ENCODE data around the gene UBE3B.
"Not testable (repeated sequence)": the region's sequence is repeated elsewhere in the genome, so short reads cannot be mapped to it uniquely, and the experiment has no call there.

UBE3B gene

DNA sequence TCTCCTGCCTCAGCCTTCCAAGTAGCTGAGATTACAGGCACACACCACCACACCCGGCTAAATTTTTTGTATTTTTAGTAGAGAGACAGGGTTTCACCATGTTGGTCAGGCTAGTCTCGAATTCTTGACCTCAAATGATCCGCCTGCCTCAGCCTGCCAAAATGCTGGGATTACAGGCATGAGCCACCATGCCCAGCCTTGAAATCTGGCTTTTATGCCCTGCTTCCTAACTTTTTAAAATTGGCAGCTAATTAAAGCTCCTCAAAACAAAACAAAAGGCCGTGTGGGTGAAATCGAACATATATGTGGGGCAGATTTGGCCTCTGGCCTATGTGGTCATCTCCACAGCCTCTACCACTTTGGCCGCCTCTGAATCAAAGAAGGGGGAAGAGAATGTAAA lies 38.3 kb upstream of the UBE3B start:
- Histone ChIP-seq H3K4me3 (ENCODE audit: extremely low read depth, insufficient read depth, low read length, poor library complexity, severe bottlenecking) (no peak overlapping the region), H3K27ac (ENCODE audit: low read depth, low read length, severe bottlenecking) (no peak overlapping the region), H3K4me1 (ENCODE audit: control insufficient read depth, insufficient read depth, low read length, poor library complexity, severe bottlenecking) (peaks cover 11% of the 10 kb centered on the region), H3K36me3 (ENCODE audit: control insufficient read depth, insufficient read depth, low read length) (peaks cover 14% of the 10 kb centered on the region), H3K9me3 (ENCODE audit: control insufficient read depth, low read length) (no peaks in the 10 kb centered on the region)
- WGBS, 2 experiments (ENCODE audit: insufficient coverage in 2 of 2), result 79 to 100% methylated on average over 2 to 4 of the region's 6 CpGs

DNA sequence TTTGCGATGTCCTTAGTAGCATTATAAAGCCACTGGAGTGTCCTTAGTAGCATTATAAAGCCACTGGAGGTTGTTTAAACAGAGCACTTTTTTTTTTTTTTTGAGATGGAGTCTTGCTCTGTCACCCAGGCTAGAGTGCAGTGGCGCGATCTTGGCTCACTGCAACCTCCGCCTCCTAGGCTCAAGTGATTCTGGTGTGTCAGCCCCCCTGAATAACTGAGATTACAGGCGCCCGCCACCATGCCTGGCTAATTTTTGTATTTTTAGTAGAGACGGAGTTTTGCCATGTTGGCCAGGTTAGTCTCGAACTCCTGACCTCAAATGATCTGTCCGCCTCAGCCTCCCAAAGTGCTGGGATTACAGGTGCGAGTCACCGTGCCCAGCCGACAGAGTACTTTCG lies 37.5 kb upstream of the UBE3B start:
- peaks cover 22% of the 10 kb centered on the region for H3K36me3 ChIP-seq (ENCODE audit: control insufficient read depth, insufficient read depth, low read length)
- H3K9me3 ChIP-seq (ENCODE audit: control insufficient read depth, low read length); H3K27ac ChIP-seq (ENCODE audit: low read depth, low read length, severe bottlenecking); H3K4me3 ChIP-seq (ENCODE audit: extremely low read depth, insufficient read depth, low read length, poor library complexity, severe bottlenecking): not testable (repeated sequence)
- peaks cover 11% of the 10 kb centered on the region for H3K4me1 ChIP-seq (ENCODE audit: control insufficient read depth, insufficient read depth, low read length, poor library complexity, severe bottlenecking)
- 86 to 95% methylated on average over 12 to 13 of the region's 13 CpGs for WGBS, 2 experiments (ENCODE audit: insufficient coverage in 2 of 2)

DNA sequence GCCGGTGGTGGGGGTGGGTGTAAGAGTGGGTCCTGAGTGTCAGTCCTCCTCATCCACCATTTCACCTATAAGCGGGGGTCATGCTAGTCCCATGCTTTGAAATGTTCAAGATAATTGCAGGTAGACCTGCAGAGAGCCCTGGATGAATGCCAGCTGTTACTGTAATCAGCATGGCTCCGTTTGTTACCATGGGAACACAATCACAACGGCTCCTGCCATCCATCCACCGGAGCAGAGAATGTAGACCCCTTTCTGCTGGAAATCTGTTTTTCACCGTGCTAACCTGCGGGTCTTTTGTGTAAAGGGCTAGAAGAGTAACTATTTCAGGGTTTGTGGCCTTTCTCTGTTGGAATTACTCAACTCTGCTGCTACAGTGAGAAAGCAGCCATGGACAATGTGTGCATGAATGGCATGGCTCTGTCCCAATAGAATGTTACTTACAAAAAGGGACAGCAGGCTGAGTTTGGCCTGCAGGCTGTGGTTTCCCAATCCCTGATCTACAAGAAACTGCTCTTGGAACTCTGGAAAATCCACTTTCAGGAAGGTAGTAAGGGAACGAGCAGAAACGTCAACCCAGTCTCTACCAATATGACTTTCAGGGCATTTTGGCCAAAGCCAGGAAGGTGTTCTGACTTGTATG lies 36.5 kb upstream of the UBE3B start:
- Histone ChIP-seq H3K27ac (ENCODE audit: low read depth, low read length, severe bottlenecking) (peak overlapping the region; percentile 71), H3K4me1 (ENCODE audit: control insufficient read depth, insufficient read depth, low read length, poor library complexity, severe bottlenecking) (peaks cover 6% of the 10 kb centered on the region), H3K4me3 (ENCODE audit: extremely low read depth, insufficient read depth, low read length, poor library complexity, severe bottlenecking) (no peak overlapping the region), H3K9me3 (ENCODE audit: control insufficient read depth, low read length) (no peaks in the 10 kb centered on the region), H3K36me3 (ENCODE audit: control insufficient read depth, insufficient read depth, low read length) (peaks cover 32% of the 10 kb centered on the region)
- WGBS, 2 experiments (ENCODE audit: insufficient coverage in 2 of 2), result 82% methylated on average over 7 of the region's 9 CpGs

DNA sequence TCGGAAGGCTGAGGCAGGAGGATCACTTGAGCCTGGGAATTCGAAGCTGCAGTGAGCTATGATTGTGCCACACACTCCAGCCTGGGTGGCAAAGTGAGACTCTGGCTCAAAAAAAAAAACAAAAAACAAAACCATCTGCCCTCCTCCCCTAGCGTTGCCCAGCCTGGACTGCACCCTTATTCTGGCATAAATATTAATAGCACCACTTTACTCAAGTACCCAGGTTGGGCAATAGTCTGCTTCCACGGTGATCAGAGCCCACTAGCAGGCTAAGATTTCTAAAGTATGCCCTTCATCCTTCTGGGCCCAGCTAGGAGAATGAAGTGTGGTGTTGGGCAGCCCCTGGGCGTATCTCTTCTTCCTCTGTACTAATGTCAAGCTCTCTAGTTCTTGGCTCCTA lies 33.6 kb upstream of the UBE3B start:
- no peaks in the 10 kb centered on the region for H3K4me1 ChIP-seq (ENCODE audit: control insufficient read depth, insufficient read depth, low read length, poor library complexity, severe bottlenecking)
- H3K9me3 ChIP-seq (ENCODE audit: control insufficient read depth, low read length), result no peaks in the 10 kb centered on the region
- 90 to 94% methylated on average over 3 of the region's 5 CpGs for WGBS, 2 experiments (ENCODE audit: insufficient coverage in 2 of 2)
- H3K36me3 ChIP-seq (ENCODE audit: control insufficient read depth, insufficient read depth, low read length), result peaks cover 59% of the 10 kb centered on the region
- no peak overlapping the region for H3K27ac ChIP-seq (ENCODE audit: low read depth, low read length, severe bottlenecking)
- H3K4me3 ChIP-seq (ENCODE audit: extremely low read depth, insufficient read depth, low read length, poor library complexity, severe bottlenecking), result no peak overlapping the region

DNA sequence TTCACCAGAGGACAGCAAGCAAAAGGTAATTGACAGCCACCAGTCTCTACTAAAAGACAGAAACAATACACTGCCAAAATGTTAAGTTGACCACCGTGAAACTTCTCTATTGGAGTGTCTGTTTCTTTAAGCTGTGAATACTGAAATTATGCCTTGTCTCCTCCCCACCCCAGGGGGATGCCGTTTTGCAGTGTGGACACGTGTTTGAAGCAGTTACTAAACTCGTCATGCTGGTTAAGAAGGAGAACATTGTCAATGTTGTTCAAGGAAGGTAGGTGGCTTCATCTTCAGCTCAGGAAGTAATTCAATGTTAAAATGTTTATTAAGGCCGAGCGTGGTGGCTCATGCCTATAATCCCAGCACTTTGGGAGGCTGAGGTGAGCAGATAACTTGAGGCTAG lies 33.2 kb upstream of the UBE3B start:
- no peaks in the 10 kb centered on the region for H3K4me1 ChIP-seq (ENCODE audit: control insufficient read depth, insufficient read depth, low read length, poor library complexity, severe bottlenecking)
- no peaks in the 10 kb centered on the region for H3K9me3 ChIP-seq (ENCODE audit: control insufficient read depth, low read length)
- no peak overlapping the region for H3K4me3 ChIP-seq (ENCODE audit: extremely low read depth, insufficient read depth, low read length, poor library complexity, severe bottlenecking)
- peaks cover 64% of the 10 kb centered on the region for H3K36me3 ChIP-seq (ENCODE audit: control insufficient read depth, insufficient read depth, low read length)
- WGBS, 2 experiments (ENCODE audit: insufficient coverage in 2 of 2), result 100% methylated on average over 2 to 4 of the region's 6 CpGs
- H3K27ac ChIP-seq (ENCODE audit: low read depth, low read length, severe bottlenecking), result no peak overlapping the region

DNA sequence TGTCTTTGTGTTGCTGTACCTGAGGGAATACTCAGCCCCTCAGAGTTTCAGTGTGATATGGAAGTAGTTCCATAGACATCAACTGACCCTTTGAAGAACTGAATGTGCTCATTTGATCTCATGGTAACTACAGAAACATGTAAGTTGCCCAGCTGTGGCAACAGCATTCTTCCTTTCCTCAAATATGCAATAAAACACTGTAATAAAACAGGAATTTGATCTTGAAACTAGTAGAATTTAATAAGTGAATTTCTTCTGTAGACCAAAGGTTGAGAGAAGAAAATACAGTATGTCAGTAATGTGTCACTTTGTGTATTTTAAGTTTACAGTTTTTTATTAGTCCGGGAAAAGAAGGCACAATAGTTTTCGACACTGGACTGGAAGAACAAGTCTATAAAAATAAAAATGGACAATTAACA lies 32.2 kb upstream of the UBE3B start:
- 100% methylated on average over 2 of the region's 2 CpGs for WGBS, 2 experiments (ENCODE audit: insufficient coverage in 2 of 2)
- Histone ChIP-seq H3K4me3 (ENCODE audit: extremely low read depth, insufficient read depth, low read length, poor library complexity, severe bottlenecking) (no peak overlapping the region), H3K4me1 (ENCODE audit: control insufficient read depth, insufficient read depth, low read length, poor library complexity, severe bottlenecking) (no peaks in the 10 kb centered on the region), H3K9me3 (ENCODE audit: control insufficient read depth, low read length) (no peaks in the 10 kb centered on the region), H3K36me3 (ENCODE audit: control insufficient read depth, insufficient read depth, low read length) (peaks cover 73% of the 10 kb centered on the region), H3K27ac (ENCODE audit: low read depth, low read length, severe bottlenecking) (no peak overlapping the region)

DNA sequence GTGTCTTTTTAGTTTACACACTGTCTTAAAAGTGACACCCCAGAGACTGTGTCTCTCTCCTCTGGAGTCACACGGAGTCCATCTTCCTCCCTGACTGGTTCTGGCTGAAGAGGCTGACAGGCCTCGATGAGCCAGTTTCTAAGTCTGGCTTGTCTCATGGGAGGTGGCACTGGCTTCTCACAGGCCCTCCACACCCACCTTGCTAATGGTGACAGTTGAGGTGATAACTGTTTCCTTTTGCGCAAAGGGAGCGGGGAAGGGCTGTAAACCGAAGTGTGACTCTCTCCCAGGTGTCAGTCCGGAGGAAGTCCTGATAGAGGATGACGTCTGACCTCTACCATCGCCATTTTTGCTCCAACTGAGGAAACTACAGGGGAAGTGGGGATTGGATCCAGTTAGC lies 30.6 kb upstream of the UBE3B start:
- no peaks in the 10 kb centered on the region for H3K9me3 ChIP-seq (ENCODE audit: control insufficient read depth, low read length)
- H3K27ac ChIP-seq (ENCODE audit: low read depth, low read length, severe bottlenecking), result no peak overlapping the region
- H3K36me3 ChIP-seq (ENCODE audit: control insufficient read depth, insufficient read depth, low read length), result peaks cover 90% of the 10 kb centered on the region
- 92 to 93% methylated on average over 6 to 7 of the region's 8 CpGs for WGBS, 2 experiments (ENCODE audit: insufficient coverage in 2 of 2)
- no peaks in the 10 kb centered on the region for H3K4me1 ChIP-seq (ENCODE audit: control insufficient read depth, insufficient read depth, low read length, poor library complexity, severe bottlenecking)
- no peak overlapping the region for H3K4me3 ChIP-seq (ENCODE audit: extremely low read depth, insufficient read depth, low read length, poor library complexity, severe bottlenecking)

DNA sequence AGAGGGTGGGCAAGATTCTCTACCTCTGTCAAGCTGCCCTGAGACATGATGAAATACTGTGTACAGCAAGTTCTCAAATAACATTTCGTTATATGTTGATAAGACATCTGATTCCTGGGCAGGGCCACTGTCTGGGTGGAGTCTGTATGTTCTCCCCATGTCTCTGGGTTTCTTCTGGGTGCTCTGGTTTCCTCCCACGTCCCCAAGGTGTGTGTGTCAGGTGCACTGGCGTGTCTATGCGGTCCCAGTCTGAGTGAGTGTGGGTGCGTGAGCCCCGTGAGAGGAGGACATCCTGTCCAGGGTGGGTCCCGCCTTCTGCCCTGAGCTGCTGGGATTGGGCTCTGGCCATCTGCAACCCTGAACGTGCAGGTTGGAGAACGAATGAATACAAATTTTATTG lies 30.0 kb upstream of the UBE3B start:
- 92 to 100% methylated on average over 6 to 7 of the region's 9 CpGs for WGBS, 2 experiments (ENCODE audit: insufficient coverage in 2 of 2)
- no peaks in the 10 kb centered on the region for H3K9me3 ChIP-seq (ENCODE audit: control insufficient read depth, low read length)
- H3K4me3 ChIP-seq (ENCODE audit: extremely low read depth, insufficient read depth, low read length, poor library complexity, severe bottlenecking), result no peak overlapping the region
- H3K36me3 ChIP-seq (ENCODE audit: control insufficient read depth, insufficient read depth, low read length), result peaks cover 94% of the 10 kb centered on the region
- H3K27ac ChIP-seq (ENCODE audit: low read depth, low read length, severe bottlenecking), result no peak overlapping the region
- no peaks in the 10 kb centered on the region for H3K4me1 ChIP-seq (ENCODE audit: control insufficient read depth, insufficient read depth, low read length, poor library complexity, severe bottlenecking)

DNA sequence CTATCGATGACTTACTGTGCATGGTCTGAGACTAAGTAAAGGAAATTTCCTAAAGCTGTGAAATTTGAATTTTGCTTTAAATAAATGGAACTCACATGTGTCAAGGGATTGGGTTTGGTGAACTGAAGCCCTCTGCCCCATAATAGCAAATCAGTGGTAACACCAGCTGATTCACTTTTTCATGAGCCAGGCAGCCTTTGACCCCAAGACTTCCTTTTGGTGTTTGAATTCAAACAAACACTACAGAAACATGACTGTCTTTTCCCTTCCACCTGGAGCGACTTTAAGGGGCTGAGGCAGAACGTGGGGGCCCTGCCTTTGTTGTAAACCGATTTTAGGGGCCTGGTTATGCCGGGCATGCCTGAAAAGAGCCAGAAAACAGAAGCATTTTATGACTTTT lies 29.2 kb upstream of the UBE3B start:
- no peak overlapping the region for H3K4me3 ChIP-seq (ENCODE audit: extremely low read depth, insufficient read depth, low read length, poor library complexity, severe bottlenecking)
- H3K27ac ChIP-seq (ENCODE audit: low read depth, low read length, severe bottlenecking), result no peak overlapping the region
- H3K4me1 ChIP-seq (ENCODE audit: control insufficient read depth, insufficient read depth, low read length, poor library complexity, severe bottlenecking), result no peaks in the 10 kb centered on the region
- WGBS, 2 experiments (ENCODE audit: insufficient coverage in 2 of 2), result 94 to 96% methylated on average over 5 of the region's 5 CpGs
- no peaks in the 10 kb centered on the region for H3K9me3 ChIP-seq (ENCODE audit: control insufficient read depth, low read length)
- peaks cover 98% of the 10 kb centered on the region for H3K36me3 ChIP-seq (ENCODE audit: control insufficient read depth, insufficient read depth, low read length)

DNA sequence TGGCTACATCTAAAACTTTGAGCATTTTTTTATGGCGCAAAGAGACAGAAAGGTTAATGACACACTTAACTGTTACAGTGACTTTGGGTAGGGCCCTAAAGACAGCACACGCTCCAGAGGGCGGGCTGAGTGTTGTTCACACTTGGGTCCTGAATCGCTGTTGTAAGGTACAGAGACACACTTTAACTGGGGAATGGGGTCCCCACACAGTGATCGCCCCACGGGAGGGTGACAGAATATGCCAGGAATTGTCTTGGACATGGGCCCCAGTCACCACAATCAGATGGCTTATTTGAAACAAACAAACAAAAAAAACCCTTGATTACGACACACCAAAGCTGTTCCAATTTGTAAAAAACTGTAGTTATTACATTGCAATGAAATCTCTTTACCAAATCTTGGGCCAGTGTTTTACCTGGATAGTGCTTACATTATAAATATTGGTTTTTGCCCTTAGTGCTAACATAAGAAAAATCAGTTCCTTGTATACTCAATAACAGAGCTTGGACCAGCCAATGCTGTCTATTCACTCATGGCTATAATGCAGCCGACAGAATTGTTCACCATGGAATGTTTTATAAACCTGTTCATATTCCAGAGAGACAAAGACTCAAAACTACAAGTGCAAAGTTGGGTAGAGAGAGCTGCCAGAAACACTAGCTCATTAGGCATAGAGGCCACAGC lies 28.6 kb upstream of the UBE3B start:
- Histone ChIP-seq H3K27ac (ENCODE audit: low read depth, low read length, severe bottlenecking) (no peak overlapping the region), H3K4me1 (ENCODE audit: control insufficient read depth, insufficient read depth, low read length, poor library complexity, severe bottlenecking) (no peaks in the 10 kb centered on the region), H3K4me3 (ENCODE audit: extremely low read depth, insufficient read depth, low read length, poor library complexity, severe bottlenecking) (no peak overlapping the region), H3K9me3 (ENCODE audit: control insufficient read depth, low read length) (no peaks in the 10 kb centered on the region), H3K36me3 (ENCODE audit: control insufficient read depth, insufficient read depth, low read length) (peaks cover 98% of the 10 kb centered on the region)
- 95 to 100% methylated on average over 1 to 8 of the region's 8 CpGs for WGBS, 2 experiments (ENCODE audit: insufficient coverage in 2 of 2)

DNA sequence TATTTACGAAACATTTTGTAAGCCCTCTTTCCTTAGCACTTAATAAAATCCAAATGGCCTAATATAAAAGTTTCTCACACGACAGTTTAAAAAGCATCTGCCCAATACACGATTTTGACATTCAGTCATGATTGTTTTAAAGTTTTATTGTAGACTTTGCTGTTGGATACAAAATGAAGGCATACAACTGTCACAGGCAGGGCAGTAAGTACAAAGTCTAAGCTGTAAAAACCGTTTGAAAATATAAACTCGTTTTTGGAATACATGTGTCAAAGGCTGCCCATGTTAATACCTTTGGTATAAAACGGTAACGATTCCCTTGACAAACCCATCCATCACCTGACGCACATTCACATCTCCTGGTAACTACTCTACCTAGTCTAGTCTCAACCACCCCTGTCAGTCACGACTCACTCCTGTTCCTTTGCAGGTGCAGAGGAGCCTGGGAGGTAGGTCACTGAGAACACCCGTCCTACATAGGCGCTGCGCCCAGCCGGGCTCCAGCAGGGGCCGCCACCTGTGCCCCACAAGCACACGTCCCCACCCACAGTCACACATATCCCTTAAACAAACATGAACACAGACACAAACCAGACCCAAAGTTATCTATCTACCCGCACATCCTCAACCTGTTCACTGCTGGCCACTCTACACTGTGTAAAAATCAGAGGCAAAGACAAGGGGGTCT lies 27.4 kb upstream of the UBE3B start:
- H3K27ac ChIP-seq (ENCODE audit: low read depth, low read length, severe bottlenecking), result no peak overlapping the region
- H3K36me3 ChIP-seq (ENCODE audit: control insufficient read depth, insufficient read depth, low read length), result peaks cover 98% of the 10 kb centered on the region
- H3K4me1 ChIP-seq (ENCODE audit: control insufficient read depth, insufficient read depth, low read length, poor library complexity, severe bottlenecking), result no peaks in the 10 kb centered on the region
- no peaks in the 10 kb centered on the region for H3K9me3 ChIP-seq (ENCODE audit: control insufficient read depth, low read length)
- WGBS, 2 experiments (ENCODE audit: insufficient coverage in 2 of 2), result 94 to 98% methylated on average over 7 to 10 of the region's 16 CpGs
- no peak overlapping the region for H3K4me3 ChIP-seq (ENCODE audit: extremely low read depth, insufficient read depth, low read length, poor library complexity, severe bottlenecking)

Measured in mesodermal cell (in vitro differentiated cells).